GM20431 (cell line): Measurements from ENCODE around the gene FAM53A.

Experiments
- in situ Hi-C: fragments of 300-500 bp; cut with MseI, MboI; formaldehyde crosslinking; loops from one replicate; pipeline ENCODE4 v1.15.0; 2020; ENCODE audit warnings: low sequenced_read_pairs; ENCODE audit not compliant: unreplicated experiment

The FAM53A gene

GRCh38 chr4:1598206-1599025 lies 85.7 kb downstream of the FAM53A start:
- in situ Hi-C loops = no loop called here

- in situ Hi-C loops = no loop called here
Measured at GRCh38 chr4:1597021-1597931, 86.8 kb downstream of the FAM53A start.

GRCh38 chr4:1596393-1596792 lies 87.7 kb downstream of the FAM53A start:
- in situ Hi-C loops = no loop called here

- in situ Hi-C loops = no loop called here
Measured at GRCh38 chr4:1595789-1596325, 88.3 kb downstream of the FAM53A start.

GRCh38 chr4:1594871-1595788 lies 89.0 kb downstream of the FAM53A start:
- in situ Hi-C loops = no loop called here

GRCh38 chr4:1593881-1594345 lies 90.2 kb downstream of the FAM53A start:
- in situ Hi-C loops = no loop called here

- in situ Hi-C loops = no loop called here
Measured at GRCh38 chr4:1593458-1593857, 90.7 kb downstream of the FAM53A start.

GRCh38 chr4:1592709-1593417 lies 91.2 kb downstream of the FAM53A start:
- in situ Hi-C loops = no loop called here

- in situ Hi-C loops = no loop called here
Measured at GRCh38 chr4:1592068-1592708, 91.9 kb downstream of the FAM53A start.

GRCh38 chr4:1591107-1591506 lies 93.0 kb downstream of the FAM53A start:
- in situ Hi-C loops = no loop called here

GRCh38 chr4:1590244-1590643 lies 93.9 kb downstream of the FAM53A start:
- in situ Hi-C loops = no loop called here
